Naive B cell (primary cell): Measurements from ENCODE around the gene NSG1. TPM values are rescaled to one million over a fixed set of nuclear protein-coding genes. Genes with fewer than 3 reads are reported as not detected.
"Not testable (repeated sequence)": the region's sequence is repeated elsewhere in the genome, so short reads cannot be mapped to it uniquely, and the experiment has no call there.

ENCODE experiments used
- ATAC-seq, 2 donors: fragments of 150-1000 bp; cut with Tn5 transposase; 2 replicates each; pipeline ENCODE4 v1.10.0; 2021; ENCODE audit warnings: low read depth in 2 of 2, mild to moderate bottlenecking in 2 of 2, moderate library complexity in 2 of 2
- DNase-seq: peaks from one replicate; pipeline ENCODE4 v3.0.0; 2022
- H3K27ac Mint-ChIP-seq, 6 donors: one replicate each; pipeline ENCODE4 v1.8.0; 2020 to 2022; ENCODE audit warnings: mild to moderate bottlenecking in 6 of 6, mixed read lengths in 6 of 6, moderate library complexity in 5 of 6, inconsistent platforms in 2 of 6
- H3K27me3 Mint-ChIP-seq, 3 donors: one replicate each; pipeline ENCODE4 v1.8.0; 2021 to 2022; ENCODE audit warnings: mixed read lengths in 3 of 3, mild to moderate bottlenecking in 1 of 3
- H3K36me3 Mint-ChIP-seq, 2 donors: one replicate each; pipeline ENCODE4 v1.8.0; 2020 to 2022; ENCODE audit warnings: mixed read lengths in 2 of 2, inconsistent platforms in 1 of 2, mild to moderate bottlenecking in 1 of 2
- H3K4me1 Mint-ChIP-seq, 3 donors: one replicate each; pipeline ENCODE4 v1.8.0; 2020 to 2022; ENCODE audit warnings: mixed read lengths in 3 of 3, inconsistent platforms in 1 of 3, mild to moderate bottlenecking in 1 of 3, moderate library complexity in 1 of 3
- H3K4me3 Mint-ChIP-seq, 8 donors: one replicate each; pipeline ENCODE4 v1.8.0; 2020 to 2022; ENCODE audit warnings: mild to moderate bottlenecking in 8 of 8, mixed read lengths in 8 of 8, moderate library complexity in 8 of 8, inconsistent platforms in 2 of 8
- H3K9me3 Mint-ChIP-seq, 7 donors: one replicate each; pipeline ENCODE4 v1.8.0; 2020 to 2022; ENCODE audit warnings: mixed read lengths in 7 of 7, mild to moderate bottlenecking in 5 of 7, inconsistent platforms in 2 of 7, moderate library complexity in 1 of 7
- polyA plus RNA-seq, 6 donors: library from polyadenylated mRNA; unstranded; fragments of 300-500 nt; fragmentation: Illumina TruSeq; gene quantifications; one replicate each; pipeline ENCODE4 v1.2.3, GENCODE V29; 2021; ENCODE audit warnings: low read depth in 6 of 6

NSG1 gene
- polyA plus RNA-seq, 6 donors from 2014 or later: 0.10 to 0.14 TPM; not detected in 4

DNA sequence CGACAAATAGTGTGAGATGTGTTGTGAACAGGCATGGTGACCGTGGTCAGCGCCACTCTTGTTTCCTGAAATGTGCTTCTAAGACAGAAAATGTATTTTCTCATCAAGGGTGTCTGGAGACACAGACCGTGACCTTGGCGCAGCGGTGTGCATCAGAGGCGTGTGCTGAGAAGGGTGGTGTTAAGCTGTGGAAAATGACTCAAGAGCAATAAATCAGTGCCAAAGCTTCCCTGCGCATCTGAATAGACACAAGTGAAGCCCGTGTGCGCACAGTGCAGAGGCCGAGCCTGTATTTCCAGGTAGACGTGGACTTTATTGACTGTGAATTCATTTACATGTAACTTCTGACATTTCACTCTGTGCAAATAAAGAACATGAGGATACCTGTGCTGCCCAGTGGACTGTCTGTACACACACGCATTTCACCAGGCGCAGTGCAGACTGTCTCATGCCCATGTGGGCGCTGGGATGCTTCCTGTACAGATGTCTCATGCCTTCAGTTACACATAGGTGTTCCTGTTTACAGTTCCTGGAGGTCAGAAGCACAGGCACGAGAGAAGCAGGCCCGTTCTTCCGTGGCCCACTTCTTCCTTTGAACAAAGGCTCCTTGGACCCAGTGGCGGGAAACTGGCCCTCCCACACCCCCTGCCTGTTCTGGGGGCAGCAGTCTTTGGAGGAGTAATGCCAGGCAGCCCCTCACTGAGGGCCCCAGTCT, 31.9 kb downstream of the NSG1 start:
- DNase-seq (no peak), ATAC-seq (no peak)
- Mint-ChIP-seq H3K4me3 (no peak overlapping the region), H3K36me3 (peaks cover 46 to 48% of the 10 kb centered on the region in 2 donors), H3K27ac (peak overlapping the region in 2 of 6 donors; percentile 15 to 41), H3K27me3 (no peaks in the 10 kb centered on the region), H3K4me1 (peaks cover 0 to under 1% (median 0%) of the 10 kb centered on the region in 3 donors), H3K9me3 (peaks cover 0 to 10% (median 4%) of the 10 kb centered on the region in 7 donors)

DNA sequence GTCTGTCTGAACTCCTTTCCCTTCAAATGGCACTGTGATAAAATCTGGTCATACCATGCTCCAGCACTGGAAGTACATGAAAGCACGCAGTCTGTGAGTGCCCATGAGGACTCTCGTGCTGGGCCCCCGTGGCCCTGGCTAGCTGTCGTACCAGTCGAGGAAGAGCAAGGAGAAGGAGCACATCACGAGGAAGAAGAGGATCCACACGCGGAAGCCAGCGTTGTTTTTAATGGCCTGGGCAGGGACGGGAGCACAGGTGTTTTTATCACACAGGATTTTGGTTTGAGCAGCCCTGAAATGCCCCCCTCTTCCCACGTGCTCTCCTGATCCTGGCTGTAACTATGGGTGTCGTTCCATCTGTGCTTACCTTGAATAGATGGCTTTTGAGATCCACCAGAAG, 33.0 kb downstream of the NSG1 start:
- Mint-ChIP-seq H3K9me3 (peaks cover 0 to 10% (median 4%) of the 10 kb centered on the region in 7 donors), H3K27me3 (no peaks in the 10 kb centered on the region), H3K4me1 (no peaks in the 10 kb centered on the region), H3K27ac (peak overlapping the region in 3 of 6 donors; percentile 13 to 49 (median 47)), H3K4me3 (no peak overlapping the region), H3K36me3 (peaks cover 48% of the 10 kb centered on the region in 2 donors)
- ATAC-seq (no peak), DNase-seq (no peak)

DNA sequence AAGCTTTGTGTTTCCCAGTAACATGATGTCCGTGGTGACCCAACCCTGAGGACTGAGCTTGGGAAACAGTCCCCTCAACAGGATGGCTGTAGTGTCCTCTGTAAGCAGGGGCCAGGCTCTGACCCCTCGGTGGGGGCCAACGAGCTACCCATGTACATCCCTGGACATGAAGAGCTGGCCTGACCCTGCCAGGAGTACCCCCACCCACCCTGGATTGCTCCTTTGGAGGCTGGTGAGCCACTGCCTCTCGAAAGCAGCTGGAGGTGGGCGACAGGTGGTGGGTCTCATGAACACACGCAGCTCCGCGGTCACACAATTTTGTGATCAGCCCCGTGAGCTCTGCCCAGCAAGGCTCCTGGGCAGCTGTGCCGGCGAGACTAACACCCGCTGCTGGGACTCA, 33.5 kb downstream of the NSG1 start:
- H3K4me3 Mint-ChIP-seq: no peak overlapping the region
- H3K27me3 Mint-ChIP-seq: no peaks in the 10 kb centered on the region
- H3K36me3 Mint-ChIP-seq: peaks cover 48 to 52% of the 10 kb centered on the region in 2 donors
- no peaks in the 10 kb centered on the region for H3K4me1 Mint-ChIP-seq
- peaks cover 0 to 10% (median 4%) of the 10 kb centered on the region in 7 donors for H3K9me3 Mint-ChIP-seq
- no peak overlapping the region for H3K27ac Mint-ChIP-seq
- DNase-seq: no peak
- ATAC-seq: no peak

DNA sequence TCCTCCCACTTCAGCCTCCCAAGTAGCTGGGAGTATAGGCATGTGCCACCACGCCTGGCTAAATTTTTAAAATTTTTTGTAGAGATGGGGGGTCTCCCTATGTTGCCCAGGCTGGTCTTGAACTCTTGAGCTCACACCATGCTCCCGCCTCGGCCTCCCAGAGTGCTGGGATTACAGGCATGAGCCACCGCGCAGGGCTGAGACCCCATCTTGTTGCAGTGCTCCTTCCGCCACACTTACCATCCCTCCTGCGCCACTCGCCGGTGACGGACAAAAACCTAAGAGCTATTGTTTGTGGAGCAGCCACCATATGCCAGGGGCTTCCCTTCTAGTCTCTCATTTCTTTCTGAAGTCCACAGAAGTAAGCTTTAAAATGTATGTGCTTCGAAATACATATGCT, 34.5 kb downstream of the NSG1 start:
- peaks cover 43 to 47% of the 10 kb centered on the region in 2 donors for H3K36me3 Mint-ChIP-seq
- no peak overlapping the region for H3K4me3 Mint-ChIP-seq
- peaks cover 0 to 4% (median 2%) of the 10 kb centered on the region in 7 donors for H3K9me3 Mint-ChIP-seq
- H3K4me1 Mint-ChIP-seq: no peaks in the 10 kb centered on the region
- no peaks in the 10 kb centered on the region for H3K27me3 Mint-ChIP-seq
- ATAC-seq (no peak), DNase-seq (no peak)
- peak overlapping the region in 2 of 6 donors; percentile 12 to 42 for H3K27ac Mint-ChIP-seq

DNA sequence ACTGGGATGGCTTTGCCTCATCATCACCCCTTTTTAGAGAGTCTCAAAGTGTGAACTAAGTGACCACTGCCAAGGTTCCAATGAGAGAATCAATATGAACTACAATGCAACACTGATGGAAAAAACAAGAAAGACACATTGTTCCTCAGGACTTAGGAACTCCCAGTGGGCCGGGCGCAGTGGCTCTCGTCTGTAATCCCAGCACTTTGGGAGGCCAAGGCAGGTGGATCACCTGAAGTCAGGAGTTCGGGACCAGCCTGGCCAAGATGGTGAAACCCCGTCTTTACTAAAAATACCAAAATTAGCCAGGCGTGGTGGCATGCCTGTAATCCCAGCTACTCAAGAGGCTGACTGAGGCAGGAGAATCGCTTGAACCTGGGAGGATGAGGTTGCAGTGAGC, 35.2 kb downstream of the NSG1 start:
- H3K9me3 Mint-ChIP-seq, ATAC-seq, H3K27ac Mint-ChIP-seq, DNase-seq, H3K4me1 Mint-ChIP-seq, H3K27me3 Mint-ChIP-seq, H3K4me3 Mint-ChIP-seq: not testable (repeated sequence)
- H3K36me3 Mint-ChIP-seq: peaks cover 43 to 48% of the 10 kb centered on the region in 2 donors

DNA sequence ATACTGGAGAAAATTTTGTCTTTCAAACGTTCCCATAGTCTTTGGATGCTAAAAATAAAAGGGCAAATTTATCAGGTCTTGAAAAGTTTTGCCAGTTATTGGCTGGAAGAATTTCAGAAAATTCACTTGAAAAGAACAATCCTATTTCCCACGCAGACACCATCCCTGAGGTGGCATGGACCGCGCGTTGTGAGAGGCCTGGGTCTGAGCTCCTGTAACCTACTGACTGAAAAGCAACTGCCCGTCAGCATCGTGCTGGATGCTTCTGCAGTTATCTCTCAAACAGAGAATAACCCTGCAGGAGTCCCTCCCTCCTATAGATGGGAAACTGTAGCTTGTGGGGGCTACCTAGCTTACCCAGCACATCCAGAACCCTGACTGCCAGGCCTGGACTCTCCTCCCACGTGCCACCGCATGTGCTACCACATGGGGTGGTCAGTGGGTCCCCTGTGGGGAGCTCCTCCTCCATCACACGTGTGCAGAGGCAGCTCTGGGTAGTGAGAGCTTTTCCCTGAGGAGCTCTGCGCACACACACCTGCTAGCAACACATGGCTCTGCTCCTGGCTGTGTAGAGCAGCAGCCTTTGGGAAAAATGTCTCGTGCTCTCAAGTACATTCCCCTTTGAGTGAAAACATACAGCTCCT, 36.1 kb downstream of the NSG1 start:
- Mint-ChIP-seq H3K36me3 (peaks cover 43 to 45% of the 10 kb centered on the region in 2 donors), H3K27me3 (no peaks in the 10 kb centered on the region), H3K4me3 (no peak overlapping the region), H3K9me3 (no peaks in the 10 kb centered on the region), H3K4me1 (peaks cover 0 to 6% (median 0%) of the 10 kb centered on the region in 3 donors), H3K27ac (no peak overlapping the region)
- ATAC-seq: no peak
- no peak for DNase-seq

DNA sequence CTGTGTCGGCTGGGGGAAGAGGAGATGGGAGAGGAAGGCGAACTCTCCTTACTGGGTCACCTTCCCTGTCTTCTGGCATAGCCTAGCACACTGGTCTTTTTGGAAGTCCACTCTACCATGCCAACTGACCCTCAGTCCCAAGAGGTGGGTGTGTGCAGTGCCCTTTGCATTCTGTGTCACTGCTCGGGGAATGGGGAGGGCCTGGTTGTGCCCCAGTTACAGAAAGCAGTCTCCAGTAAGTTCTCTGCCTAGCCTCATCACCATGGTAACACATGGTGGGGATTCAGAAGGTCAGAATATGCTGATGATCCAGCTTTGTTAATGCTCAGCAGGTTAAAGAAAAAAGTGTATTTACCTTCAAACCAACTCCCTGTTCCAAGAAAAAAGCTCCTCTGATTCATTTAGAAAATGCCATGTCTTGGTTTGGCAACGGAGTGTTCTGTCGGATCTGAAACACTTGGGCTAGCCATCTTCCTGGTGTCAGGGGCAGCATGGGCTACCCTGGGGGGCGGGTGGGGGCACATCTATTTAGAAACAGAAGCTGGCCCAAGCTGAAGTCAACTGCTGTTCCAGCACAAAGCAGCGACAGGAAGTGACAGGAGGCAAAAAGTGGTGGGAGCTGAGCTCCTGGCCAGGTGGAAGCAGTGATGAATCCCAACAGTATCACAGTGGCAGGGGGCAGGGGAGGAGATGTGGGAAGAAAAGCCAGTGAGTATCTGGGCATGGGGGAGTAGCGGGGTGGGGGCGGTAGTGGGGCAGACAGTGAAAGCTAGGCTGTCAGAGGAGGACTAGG, 37.0 kb downstream of the NSG1 start:
- H3K27ac Mint-ChIP-seq: peak overlapping the region in 2 of 6 donors; percentile 30 to 52
- no peaks in the 10 kb centered on the region for H3K9me3 Mint-ChIP-seq
- no peak for DNase-seq
- peaks cover 0 to 6% (median 0%) of the 10 kb centered on the region in 3 donors for H3K4me1 Mint-ChIP-seq
- H3K27me3 Mint-ChIP-seq: no peaks in the 10 kb centered on the region
- peaks cover 35 to 37% of the 10 kb centered on the region in 2 donors for H3K36me3 Mint-ChIP-seq
- no peak overlapping the region for H3K4me3 Mint-ChIP-seq
- ATAC-seq: no peak

DNA sequence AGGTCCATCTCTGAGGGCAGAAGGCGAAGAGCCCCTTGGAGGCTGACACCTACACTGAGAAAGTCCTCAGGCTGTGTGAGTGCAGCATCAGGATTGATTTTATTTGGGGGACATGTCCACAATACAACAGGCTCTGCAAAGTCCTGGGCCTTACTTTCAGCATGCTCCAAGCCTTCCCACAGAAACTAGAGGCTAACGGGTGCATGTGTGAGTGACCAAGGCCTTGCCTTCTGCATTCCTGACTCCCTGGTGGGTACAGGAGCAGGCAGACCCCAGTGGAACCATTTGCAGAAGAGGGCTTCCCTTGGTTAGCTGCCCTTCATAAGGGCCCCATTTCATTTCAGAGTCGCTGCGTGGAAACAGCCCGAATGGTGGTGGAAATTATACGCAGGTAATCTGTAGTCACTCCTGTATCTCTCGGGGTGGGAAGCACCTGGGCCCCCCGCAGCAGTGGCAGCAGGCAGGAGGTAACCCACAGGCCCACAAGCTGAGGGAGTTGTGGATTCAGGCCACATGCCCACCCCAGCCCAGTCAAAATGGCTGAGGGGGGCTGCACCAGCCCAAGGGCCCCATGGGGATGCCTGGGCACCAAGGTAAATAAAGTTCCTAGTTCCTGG, 37.7 kb downstream of the NSG1 start:
- Mint-ChIP-seq H3K9me3 (no peaks in the 10 kb centered on the region), H3K4me3 (no peak overlapping the region), H3K27me3 (no peaks in the 10 kb centered on the region), H3K27ac (peak overlapping the region in 1 of 6 donors; percentile 52), H3K36me3 (peaks cover 31% of the 10 kb centered on the region in 2 donors), H3K4me1 (peaks cover 0 to 6% (median 0%) of the 10 kb centered on the region in 3 donors)
- ATAC-seq (no peak), DNase-seq (no peak)

DNA sequence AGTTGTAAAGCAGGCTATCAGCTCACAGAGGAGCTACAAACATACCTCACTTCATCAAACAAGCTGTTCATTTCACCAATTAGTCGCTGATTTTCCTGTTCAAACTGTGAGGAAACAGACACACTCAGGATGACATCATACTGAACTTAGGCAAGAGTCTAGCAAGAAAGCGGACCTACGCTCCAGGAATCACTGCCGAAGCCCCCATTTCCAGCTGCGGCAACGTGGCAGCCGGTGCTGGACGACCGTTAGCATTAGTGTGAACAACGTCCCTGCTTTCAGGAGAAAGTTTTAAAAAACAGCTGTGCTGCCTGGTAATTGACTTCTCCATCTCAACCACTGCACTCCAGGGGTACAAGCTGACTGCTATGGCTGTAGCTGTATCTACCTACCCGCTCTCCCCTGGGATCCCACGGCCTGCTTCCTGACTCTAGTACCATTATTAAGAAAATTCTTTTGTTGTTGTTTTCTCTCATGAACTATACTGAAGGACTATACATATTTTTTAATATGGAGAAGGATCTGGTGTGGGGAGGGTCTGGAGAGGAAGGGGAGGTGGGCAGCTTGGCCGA, 38.3 kb downstream of the NSG1 start:
- peaks cover 0 to 6% (median 0%) of the 10 kb centered on the region in 3 donors for H3K4me1 Mint-ChIP-seq
- ATAC-seq (no peak), DNase-seq (no peak)
- no peaks in the 10 kb centered on the region for H3K9me3 Mint-ChIP-seq
- H3K4me3 Mint-ChIP-seq: no peak overlapping the region
- peak overlapping the region in 1 of 6 donors; percentile 50 for H3K27ac Mint-ChIP-seq
- H3K36me3 Mint-ChIP-seq: peaks cover 25 to 27% of the 10 kb centered on the region in 2 donors
- H3K27me3 Mint-ChIP-seq: no peaks in the 10 kb centered on the region

DNA sequence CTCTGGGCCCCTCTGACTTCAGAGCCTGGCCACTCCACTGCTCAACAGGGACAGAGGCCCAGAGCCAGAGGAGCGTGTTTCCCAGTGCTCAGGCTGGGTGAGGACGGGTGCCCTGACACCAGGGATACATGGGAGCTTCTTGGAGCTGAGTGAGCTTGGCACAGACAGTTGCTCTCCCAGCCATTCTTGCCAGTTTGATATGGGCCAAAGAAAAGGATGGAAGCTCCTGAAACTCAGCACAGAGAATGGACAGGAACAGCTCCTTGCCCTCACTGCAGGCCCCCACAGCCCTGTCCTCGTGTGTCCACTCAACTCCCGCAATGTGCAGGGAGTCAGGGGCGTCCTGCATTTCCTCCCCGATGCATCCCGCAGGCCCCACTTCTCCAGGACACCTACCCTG, 38.8 kb downstream of the NSG1 start:
- Mint-ChIP-seq H3K4me1 (peaks cover 0 to 6% (median 0%) of the 10 kb centered on the region in 3 donors), H3K36me3 (peaks cover 23% of the 10 kb centered on the region in 2 donors), H3K4me3 (no peak overlapping the region), H3K27ac (peak overlapping the region in 1 of 6 donors; percentile 50), H3K27me3 (no peaks in the 10 kb centered on the region), H3K9me3 (no peaks in the 10 kb centered on the region)
- DNase-seq: no peak
- no peak for ATAC-seq

DNA sequence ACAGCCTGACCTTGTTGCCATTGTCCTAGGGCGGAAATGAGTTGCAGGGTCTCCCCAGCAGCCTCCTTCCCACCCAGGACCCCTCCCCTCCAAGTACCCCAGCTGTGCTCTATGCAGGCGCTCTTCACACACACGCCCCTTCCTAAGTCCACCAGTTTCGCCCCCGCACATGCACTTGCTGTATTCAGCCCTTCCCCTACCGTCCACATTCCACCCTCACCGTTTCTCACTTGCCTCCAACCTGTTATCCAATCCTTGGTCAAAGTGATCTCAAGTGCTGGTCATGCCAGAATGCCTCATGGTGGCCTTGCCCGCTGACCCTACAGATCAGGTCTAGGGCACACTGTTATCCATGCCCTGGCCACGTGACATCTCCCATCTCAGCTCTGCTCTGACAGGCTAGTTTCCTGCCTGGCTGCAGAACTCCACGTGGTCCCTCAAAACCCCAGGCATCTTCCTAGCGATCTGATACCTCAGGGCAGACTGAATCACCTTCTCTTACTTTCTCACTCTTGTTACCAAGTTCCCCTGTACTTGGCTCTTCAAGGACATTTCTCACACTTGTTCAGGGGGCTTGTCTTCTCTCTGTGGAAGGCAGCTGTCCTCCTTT, 39.7 kb downstream of the NSG1 start:
- H3K9me3 Mint-ChIP-seq: no peaks in the 10 kb centered on the region
- H3K4me3 Mint-ChIP-seq: no peak overlapping the region
- H3K27me3 Mint-ChIP-seq: no peaks in the 10 kb centered on the region
- H3K4me1 Mint-ChIP-seq: peaks cover 0 to 6% (median 0%) of the 10 kb centered on the region in 3 donors
- peak overlapping the region in 2 of 6 donors; percentile 10 to 44 for H3K27ac Mint-ChIP-seq
- no peak for ATAC-seq
- peaks cover 14% of the 10 kb centered on the region in 2 donors for H3K36me3 Mint-ChIP-seq
- DNase-seq: no peak

- DNase-seq (no peak), ATAC-seq (no peak)
- no peaks in the 10 kb centered on the region for H3K27me3 Mint-ChIP-seq
Measured at GRCh38 chr4:4427121-4427870, 40.4 kb downstream of the NSG1 start.

More at GRCh38 chr4:4427121-4427870, 40.4 kb downstream of the NSG1 start:
- H3K27ac Mint-ChIP-seq: peak overlapping the region in 2 of 6 donors; percentile 10 to 70
- peaks cover 0 to 6% (median 0%) of the 10 kb centered on the region in 3 donors for H3K4me1 Mint-ChIP-seq
- no peaks in the 10 kb centered on the region for H3K9me3 Mint-ChIP-seq
- H3K4me3 Mint-ChIP-seq: no peak overlapping the region
- peaks cover 10 to 13% of the 10 kb centered on the region in 2 donors for H3K36me3 Mint-ChIP-seq
